ENCODE measurements around the gene LAGE3.

Gene LAGE3

DNA sequence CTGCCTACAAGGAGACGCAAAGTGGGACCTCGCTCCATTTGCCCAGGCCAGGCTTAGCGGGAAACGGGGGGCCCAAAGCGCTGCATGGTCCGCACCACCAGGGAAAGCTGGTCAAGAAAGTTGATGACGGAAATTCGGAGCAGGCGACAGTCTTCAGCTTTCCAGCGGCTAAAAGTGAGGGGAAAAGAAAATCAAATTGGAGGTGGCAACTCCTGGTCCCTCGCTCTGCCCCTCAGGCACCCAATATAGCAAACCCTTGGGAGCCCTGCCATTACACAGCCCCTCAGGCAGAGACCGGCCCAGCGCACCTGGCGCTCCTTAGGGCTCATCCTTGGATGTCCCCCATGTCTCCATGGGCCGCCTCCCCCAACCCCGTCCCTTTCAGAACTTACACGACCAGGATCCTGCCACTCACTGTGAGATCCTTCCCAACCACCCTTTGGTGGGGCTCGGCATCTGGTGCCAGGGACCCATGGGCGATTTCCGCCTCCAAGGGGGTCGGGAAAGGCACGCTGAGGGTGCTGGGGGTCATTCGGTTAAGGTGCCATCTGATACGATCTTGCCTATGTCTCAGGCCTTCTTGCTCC lies 1.1 kb downstream of the LAGE3 start:
- no peak for DNase-seq (ENCODE audit: low read depth)

DNA sequence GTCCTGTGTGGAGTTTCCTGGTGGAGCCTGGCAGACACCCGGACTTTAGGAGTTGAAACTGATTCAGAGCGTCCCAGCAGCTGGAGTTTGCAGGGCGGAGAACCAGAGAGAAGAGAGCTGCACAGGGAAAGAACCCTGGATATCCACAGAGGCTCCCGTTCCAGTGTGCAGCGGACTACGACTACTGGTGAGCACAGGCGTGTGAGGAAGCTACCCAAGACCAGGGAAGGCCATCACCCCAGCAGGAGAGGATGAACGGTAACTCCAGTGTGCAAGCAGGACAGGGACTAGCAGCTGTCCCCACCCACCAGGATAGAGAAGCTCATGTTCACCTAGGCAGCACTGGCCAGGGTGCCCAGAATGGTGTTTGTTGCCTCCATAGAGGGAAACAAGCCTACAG lies 2.3 kb downstream of the LAGE3 start:
- DNase-seq (ENCODE audit: low read depth) = no peak

DNA sequence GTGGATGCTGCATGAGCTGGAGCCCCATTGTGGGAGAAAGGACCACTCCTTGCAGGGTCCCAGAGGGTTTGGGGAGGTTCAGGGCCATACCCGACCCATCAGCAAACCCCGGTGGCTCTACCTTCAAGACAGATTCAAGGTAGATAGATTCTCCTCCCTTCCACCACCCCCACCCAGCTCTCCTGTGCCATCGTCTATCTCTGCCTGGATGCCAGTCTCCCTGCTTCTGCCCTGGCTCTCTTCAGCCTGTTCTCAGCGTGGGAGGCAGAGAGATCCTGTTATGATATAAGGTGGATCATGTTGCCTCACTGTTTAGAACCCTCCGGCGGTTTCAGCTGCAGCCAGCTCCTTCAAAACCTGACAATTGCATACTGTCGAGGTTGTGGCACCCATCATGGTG lies 5.4 kb downstream of the LAGE3 start:
- DNase-seq (ENCODE audit: low read depth) = no peak

DNA sequence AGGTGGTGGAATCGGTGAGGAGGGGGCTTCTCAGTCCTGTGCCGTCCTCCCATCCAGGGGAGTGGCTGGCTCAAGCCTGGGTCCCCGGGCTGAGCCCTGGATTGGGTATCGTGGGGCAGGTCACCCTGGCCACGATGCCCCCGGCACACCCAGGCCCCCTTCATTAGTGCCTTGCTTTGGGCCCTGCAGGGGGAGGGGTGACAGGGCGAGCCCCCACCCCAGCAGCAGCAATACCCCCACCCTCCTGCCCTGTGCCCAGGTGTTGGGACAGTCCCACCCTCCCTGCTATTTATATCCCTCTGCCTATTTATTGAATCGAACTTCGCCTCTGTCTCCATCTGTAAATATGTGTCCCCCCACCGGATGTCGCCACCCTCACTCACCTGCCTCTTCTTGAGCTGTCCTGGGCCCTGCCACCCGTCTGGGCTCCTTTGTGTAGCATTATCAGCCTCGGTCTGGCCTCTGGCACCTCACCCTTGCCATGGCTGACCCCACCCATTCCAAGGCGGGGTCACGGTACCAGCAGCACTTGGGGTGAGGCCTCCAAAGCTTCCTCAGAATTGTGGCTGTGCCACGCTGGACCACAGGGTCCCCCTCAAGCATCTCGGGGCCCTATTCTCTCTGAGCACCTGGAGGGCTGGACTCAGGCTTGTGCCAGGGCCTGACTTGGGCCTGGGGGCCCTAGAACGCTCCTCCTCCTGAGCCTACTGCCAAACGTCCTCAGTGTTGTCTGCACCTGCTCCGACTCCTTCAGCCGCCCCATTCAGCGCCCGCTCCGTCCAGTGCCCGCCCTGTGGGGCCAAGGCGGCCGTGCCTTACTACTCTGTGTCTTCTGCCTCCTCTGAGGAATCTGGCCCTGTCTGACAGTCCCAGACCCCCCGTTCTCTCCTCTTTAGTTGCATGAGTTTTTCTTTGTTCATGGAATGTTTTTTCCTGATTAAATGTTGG lies 6.1 kb downstream of the LAGE3 start:
- no peak for DNase-seq (ENCODE audit: low read depth)

DNA sequence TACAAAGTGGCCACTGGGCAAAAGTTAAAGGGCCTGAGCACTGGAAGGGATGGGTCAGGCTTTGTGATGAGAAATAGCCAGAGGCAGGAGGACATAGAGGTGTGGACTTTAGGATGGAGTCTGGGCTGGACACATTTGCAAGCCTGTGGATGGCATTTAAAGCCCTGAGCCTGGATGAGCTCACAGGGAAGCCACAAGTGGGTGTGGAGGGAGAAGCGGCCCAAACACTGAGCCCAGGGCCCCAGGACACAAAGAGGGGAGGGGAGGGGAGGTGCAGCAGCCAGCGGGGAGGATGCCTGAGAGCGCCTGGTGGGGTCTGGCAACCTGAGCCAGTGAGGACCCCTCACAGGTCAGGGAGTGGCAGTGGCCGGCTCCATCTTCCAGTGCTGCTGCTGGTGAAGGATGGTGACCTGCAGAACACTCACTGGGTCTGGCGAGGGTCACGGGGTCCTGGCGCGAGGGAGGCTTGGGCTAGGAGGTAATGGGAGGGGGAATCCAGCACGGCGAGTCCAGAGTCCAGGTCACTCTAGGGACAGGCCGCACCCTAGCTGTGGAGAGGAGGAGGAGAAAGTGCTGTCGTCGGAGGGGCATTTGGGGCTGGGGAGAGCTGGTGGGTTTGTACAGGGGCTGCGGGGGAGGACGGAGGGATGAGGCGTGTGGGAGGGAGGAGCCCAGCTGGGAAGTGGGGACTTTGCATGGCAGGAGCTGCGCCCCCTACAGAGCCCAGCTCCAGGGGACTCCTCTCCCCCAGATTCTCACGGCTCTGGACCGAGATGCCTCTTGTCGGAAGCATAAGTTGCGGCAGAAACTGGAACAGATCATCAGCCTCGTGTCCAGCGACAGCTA lies 7.0 kb downstream of the LAGE3 start:
- no peak for DNase-seq (ENCODE audit: low read depth)

DNA sequence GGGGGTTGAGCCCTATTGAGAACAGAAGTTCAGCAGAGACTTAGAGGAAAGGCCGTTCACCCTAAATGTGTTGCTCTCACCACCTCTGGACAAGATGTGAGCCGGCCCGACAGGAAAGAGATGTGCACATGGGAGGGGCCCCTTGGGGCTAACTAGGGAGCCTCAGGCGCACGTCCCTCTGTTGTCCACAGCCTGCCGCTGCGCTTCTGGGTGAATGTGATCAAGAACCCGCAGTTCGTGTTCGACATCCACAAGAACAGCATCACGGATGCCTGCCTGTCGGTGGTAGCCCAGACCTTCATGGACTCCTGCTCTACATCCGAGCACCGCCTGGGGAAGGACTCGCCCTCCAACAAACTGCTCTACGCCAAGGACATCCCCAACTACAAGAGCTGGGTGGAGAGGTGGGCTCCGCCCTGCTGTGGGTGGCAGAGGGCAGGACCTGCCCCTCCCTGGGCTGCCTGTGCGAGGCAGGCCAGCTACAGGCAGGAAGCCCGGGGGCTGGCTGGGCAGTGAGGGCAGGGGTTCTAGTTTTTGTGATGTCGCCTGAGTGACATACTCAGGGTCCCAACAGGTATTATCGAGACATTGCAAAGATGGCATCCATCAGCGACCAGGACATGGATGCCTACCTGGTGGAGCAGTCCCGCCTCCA lies 8.0 kb downstream of the LAGE3 start:
- DNase-seq (ENCODE audit: low read depth) = no peak

DNA sequence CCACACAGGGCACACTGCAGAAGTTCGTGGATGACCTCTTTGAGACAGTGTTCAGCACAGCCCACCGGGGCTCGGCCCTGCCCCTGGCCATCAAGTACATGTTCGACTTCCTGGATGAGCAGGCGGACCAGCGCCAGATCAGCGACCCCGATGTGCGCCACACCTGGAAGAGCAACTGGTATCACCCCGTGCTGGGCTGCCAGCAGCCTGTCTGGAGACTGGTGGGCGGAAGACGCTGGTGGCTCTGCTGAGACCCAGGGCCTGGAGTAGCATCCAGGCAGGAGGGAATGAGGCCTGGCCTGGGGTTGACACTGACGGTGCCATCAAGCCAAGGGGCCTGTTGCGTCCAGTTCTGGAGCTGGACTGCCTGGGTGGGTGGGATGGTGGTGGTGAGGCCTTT lies 8.6 kb downstream of the LAGE3 start:
- DNase-seq (ENCODE audit: low read depth) = no peak

DNA sequence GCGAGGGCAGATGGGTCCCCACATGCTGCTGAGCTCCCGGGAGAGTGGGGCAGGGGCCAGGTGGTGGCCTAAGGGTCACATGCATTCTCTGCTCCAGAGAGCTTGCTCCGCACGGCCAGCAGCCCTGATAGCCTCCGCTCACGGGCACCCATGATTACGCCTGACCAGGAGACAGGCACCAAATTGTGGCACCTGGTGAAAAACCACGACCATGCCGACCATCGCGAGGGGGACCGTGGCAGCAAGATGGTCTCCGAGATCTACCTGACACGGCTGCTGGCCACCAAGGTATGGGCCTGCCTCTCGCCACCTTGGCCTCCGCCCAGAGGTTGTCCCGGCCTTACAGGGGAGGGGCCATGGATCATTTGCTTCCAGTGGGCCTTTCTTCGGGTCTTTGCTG lies 9.2 kb downstream of the LAGE3 start:
- no peak for DNase-seq (ENCODE audit: low read depth)

DNA sequence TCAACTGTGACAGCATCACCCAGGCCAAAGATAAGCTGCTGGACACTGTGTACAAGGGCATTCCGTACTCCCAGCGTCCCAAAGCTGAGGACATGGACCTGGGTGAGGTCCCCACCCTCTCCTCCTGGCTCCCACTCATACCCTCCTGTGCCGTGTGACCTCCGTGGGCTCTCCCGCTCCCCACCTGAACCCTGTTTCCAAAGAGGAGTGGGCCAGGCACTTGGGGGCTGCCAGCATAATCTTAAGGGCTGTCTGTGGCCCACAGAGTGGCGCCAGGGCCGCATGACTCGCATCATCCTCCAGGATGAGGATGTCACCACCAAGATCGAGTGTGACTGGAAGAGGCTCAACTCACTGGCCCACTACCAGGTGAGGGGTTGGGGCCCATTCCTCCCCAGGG lies 10.0 kb downstream of the LAGE3 start:
- no peak for DNase-seq (ENCODE audit: low read depth)

DNA sequence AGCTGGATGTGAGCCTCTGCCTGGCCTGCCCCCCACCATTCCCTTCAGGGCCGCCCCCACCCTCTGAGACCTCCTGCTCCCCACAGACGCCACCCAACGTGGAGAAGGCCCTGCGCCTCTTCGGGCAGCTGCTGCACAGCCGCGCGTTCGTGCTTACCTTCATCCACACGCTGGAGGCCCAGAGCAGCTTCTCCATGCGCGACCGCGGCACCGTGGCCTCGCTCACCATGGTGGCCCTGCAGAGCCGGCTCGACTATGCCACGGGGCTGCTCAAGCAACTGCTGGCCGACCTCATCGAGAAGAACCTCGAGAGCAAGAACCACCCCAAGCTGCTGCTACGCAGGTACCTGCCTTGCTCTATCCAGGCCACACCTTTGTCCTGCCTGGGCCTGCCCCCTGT lies 10.9 kb downstream of the LAGE3 start:
- no peak for DNase-seq (ENCODE audit: low read depth)

DNA sequence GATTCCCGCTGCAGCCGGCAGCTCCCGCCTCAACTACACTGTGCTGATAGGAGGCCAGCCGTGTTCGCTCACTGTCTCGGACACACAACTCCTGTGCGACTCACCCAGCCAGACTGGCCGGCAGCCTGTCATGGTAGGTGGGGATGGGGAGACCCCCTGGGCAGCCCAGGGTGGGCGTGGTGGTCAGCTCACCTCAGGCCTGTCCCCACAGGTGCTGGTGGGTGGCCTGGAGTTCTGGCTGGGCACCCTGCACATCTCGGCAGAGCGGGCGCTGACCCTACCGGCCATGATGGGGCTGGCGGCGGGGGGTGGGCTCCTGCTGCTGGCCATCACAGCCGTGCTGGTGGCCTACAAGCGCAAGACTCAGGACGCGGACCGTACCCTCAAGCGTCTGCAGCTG lies 11.5 kb downstream of the LAGE3 start:
- no peak for DNase-seq (ENCODE audit: low read depth)

DNA sequence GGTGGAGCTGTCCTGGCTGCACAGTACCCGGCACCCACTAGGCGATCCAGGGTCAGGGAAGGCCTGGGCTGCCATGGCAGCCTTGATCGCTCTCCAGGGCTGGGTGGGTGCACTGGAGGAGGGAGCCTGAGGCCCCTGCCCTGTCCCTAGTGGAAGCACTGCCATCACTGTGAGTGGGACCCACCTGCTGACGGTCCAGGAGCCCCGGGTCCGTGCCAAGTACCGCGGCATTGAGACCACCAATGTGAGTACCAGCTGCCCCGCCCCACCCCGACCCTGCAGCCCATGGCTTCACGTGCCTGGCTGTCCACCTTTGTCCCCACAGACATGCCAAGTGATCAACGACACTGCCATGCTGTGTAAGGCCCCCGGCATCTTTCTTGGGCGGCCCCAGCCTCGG lies 12.2 kb downstream of the LAGE3 start:
- DNase-seq (ENCODE audit: low read depth) = no peak

DNA sequence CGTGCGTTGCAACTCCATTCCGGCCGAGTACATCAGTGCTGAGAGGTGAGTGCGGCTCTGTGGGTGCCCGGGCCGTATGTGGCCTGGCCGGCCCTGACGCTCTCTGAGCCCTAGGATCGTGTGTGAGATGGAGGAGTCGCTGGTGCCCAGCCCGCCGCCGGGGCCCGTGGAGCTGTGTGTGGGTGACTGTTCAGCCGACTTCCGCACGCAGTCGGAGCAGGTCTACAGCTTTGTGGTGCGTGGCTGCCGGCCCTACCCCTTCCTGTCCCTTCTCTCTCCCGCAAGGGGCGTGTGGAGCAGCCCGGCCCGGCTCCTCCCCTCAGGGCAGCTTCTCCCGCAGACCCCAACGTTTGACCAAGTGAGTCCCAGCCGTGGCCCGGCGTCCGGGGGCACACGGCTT lies 13.0 kb downstream of the LAGE3 start:
- DNase-seq (ENCODE audit: low read depth) = no peak

DNA sequence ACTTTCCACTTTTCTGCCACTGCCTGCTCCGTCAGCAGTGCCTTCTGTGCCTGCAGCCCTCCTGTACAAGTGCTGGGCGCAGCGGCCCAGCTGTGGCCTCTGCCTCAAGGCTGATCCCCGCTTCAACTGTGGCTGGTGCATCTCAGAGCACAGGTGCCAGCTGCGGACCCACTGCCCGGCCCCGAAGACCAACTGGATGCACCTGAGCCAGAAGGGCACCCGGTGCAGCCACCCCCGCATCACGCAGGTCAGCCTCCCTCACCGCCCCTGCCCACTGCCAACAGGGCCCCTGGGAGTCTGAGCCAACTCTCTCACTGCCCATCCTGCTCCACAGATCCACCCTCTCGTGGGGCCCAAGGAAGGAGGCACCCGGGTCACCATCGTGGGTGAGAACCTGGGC lies 13.5 kb downstream of the LAGE3 start:
- no peak for DNase-seq (ENCODE audit: low read depth)

DNA sequence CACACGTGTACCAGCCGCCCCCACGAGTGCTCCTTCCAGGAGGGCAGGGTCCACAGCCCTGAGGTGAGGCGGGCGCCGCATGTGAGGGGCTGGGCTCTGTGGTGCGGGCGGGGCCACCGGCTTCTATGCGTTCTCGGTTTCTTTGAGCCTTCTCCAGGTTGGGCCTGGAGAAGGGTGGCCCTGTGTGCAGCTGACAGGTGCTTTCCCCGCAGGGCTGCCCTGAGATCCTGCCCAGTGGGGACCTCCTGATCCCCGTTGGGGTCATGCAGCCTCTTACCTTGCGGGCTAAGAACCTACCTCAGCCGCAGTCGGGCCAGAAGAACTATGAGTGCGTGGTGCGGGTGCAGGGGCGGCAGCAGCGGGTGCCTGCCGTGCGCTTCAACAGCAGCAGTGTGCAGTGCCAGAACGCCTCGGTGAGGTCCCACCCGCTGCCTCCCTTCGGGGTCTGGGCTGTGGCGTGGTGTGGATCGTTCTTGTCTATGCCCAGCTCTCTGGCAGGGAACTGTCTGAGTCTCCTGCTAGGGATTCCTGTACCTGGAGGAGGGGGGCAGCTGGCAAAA lies 14.2 kb downstream of the LAGE3 start:
- DNase-seq (ENCODE audit: low read depth) = no peak

DNA sequence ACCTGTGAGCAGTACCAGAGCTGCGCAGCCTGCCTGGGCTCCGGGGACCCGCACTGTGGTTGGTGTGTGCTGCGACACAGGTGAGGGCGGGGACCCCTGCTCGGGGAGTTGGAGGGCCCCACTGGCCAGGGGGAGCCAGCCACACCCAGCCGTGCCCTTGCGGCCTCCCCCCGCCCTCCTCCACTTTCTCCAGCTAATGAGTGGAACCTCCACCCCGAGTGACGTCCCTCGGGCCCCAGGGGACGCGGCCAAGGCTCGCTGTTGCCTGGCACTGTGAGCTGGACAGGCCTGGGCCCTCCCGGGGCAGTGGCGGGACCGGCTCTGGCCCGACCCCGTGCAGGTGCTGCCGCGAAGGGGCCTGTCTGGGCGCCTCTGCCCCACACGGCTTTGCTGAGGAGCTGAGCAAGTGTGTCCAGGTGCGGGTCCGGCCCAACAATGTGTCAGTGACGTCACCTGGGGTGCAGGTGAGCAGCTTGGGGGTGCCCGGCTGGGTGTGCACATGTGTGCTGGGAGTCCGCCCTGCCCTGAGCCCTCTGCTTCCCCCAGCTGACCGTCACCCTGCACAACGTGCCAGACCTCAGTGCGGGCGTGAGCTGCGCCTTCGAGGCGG lies 15.4 kb downstream of the LAGE3 start:
- no peak for DNase-seq (ENCODE audit: low read depth)

DNA sequence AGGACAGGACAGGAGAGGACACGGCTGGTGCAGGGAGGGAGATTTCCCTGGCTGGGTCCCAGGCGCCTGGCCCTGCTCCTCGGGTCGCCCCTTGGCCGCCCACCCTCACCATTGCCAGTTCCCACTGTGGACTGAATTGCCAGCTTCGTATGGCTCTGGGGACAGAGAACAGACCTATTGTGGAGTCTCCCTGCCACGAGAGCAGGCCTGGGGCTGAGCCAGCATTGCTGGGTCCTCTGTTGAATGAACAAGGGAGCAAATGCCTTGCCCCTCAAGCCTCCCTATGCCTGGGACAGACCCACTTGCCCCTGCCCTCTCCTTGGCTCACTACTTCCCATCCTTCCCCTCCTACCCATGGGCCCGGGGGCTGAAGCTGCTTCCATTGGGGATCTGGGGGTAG lies 16.7 kb downstream of the LAGE3 start:
- no peak for DNase-seq (ENCODE audit: low read depth)

DNA sequence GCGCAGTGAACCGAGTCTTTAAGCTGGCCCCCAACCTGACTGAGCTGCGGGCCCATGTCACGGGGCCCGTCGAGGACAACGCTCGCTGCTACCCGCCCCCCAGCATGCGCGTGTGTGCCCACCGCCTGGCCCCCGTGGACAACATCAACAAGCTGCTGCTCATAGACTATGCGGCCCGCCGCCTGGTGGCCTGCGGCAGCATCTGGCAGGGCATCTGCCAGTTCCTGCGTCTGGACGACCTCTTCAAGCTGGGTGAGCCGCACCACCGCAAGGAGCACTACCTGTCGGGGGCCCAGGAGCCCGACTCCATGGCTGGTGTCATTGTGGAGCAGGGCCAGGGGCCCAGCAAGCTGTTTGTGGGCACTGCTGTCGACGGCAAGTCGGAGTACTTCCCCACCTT lies 18.8 kb downstream of the LAGE3 start:
- DNase-seq (ENCODE audit: low read depth) = no peak

DNA sequence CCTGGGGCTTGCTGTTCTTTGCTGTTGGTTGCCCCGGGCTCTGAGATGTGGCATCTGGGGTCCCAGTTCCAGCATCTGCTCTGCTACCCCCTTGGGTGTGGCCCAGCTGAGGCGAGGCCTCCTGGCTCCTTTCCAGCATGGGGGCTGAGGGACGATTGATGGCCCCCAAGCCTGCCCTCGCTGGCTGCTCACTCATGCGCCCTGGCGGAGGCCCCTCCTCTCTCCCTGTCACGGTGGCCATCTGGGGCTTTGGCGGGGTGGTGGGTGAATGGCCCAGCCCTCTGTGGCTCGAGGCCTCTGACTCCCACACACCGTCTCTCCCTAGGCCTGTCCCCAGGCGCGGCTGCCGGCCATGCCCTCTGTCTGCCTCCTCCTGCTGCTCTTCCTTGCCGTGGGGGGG lies 19.2 kb downstream of the LAGE3 start:
- no peak for DNase-seq (ENCODE audit: low read depth)

DNA sequence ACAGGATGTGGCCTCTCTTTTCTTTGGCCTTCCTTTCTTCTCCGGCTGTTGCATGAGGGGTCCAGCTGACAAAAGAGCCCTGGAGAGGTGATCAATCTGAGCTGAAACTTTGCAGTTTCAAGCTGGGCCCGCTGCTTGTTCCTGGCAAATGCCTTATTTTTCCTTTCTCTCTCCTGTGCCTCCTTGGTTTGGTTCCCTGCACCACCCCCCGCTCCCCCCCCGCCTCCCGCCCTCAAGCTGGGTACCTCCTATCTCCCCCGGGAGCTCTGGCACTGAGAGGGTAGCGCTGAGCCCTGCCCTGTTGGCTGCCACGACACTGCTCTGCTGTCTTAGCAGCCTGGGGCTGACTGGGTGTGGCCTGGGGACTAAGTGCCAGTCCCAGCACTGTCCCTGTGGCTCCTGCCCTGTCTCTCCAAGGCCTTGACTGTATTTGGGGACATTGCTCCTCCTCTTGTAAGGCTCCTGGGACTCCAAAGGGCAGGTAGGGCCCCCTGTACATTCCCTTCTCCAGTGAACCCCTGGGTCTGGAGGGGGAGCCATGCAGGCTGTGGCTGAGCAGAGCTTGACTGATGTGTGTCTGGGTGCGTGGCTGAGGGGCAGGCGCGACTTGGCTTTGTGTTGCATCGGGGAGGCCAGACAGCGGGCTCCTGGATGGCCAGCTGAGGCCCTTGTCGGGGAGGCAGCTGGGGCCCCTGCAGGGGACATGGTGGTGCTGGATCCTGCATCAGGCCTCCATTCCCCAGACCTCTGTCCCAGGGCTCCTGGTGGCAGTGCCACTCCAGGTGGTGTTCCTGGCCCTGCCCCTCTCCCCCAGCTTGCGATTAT lies 19.9 kb downstream of the LAGE3 start:
- no peak for DNase-seq (ENCODE audit: low read depth)

Data from iris pigment epithelial cell (primary cell).